ENCODE results near the gene KLK3. TPM values are rescaled to one million over a fixed set of nuclear protein-coding genes. Genes with fewer than 3 reads are reported as not detected.
A peak's percentile ranks its signal among the peaks of the same experiment; 100 is the strongest.

Gene KLK3
- polyA plus RNA-seq, 1 donor from 2014 or later, result not detected

GRCh38 chr19:50836543-50837195 is 18.0 kb upstream of the KLK3 start:
- peaks cover 5 to 14% (median 9%) of the 10 kb centered on the region in 3 donors for H3K4me1 Mint-ChIP-seq
- H3K36me3 Mint-ChIP-seq, result peaks cover 2% of the 10 kb centered on the region
- peaks cover 14% of the 10 kb centered on the region for H3K27me3 Mint-ChIP-seq
- H3K4me3 Mint-ChIP-seq, result peak overlapping the region; percentile 84 to 94 (median 87)
- H3K9me3 Mint-ChIP-seq, result peaks cover 0 to 6% (median 0%) of the 10 kb centered on the region in 3 donors
- H3K27ac Mint-ChIP-seq, result peak overlapping the region in 2 of 3 donors; percentile 28 to 87

GRCh38 chr19:50837300-50837699 is 17.4 kb upstream of the KLK3 start:
- Mint-ChIP-seq H3K9me3 (peaks cover 0 to 10% (median 2%) of the 10 kb centered on the region in 3 donors), H3K36me3 (peaks cover 2% of the 10 kb centered on the region), H3K27ac (peak overlapping the region in 1 of 3 donors; percentile 28), H3K4me3 (peak overlapping the region; percentile 68 to 89 (median 84)), H3K4me1 (peaks cover 5 to 14% (median 9%) of the 10 kb centered on the region in 3 donors), H3K27me3 (peaks cover 14% of the 10 kb centered on the region)

GRCh38 chr19:50838239-50838638 is 16.5 kb upstream of the KLK3 start:
- H3K36me3 Mint-ChIP-seq, result peaks cover 2% of the 10 kb centered on the region
- H3K27ac Mint-ChIP-seq, result no peak overlapping the region
- peaks cover 0 to 12% (median 9%) of the 10 kb centered on the region in 3 donors for H3K9me3 Mint-ChIP-seq
- H3K4me1 Mint-ChIP-seq, result peaks cover 5 to 14% (median 9%) of the 10 kb centered on the region in 3 donors
- H3K27me3 Mint-ChIP-seq, result peaks cover 14% of the 10 kb centered on the region
- H3K4me3 Mint-ChIP-seq, result peak overlapping the region in 2 of 4 donors; percentile 21 to 75

GRCh38 chr19:50839712-50840655 is 14.7 kb upstream of the KLK3 start:
- Mint-ChIP-seq H3K27me3 (peaks cover 15% of the 10 kb centered on the region), H3K9me3 (peaks cover 9 to 18% (median 15%) of the 10 kb centered on the region in 3 donors), H3K27ac (no peak overlapping the region), H3K4me1 (peaks cover 5 to 14% (median 9%) of the 10 kb centered on the region in 3 donors), H3K36me3 (peaks cover 2% of the 10 kb centered on the region), H3K4me3 (peak overlapping the region in 2 of 4 donors; percentile 28 to 50)

- Mint-ChIP-seq H3K27me3 (peaks cover 9% of the 10 kb centered on the region), H3K4me3 (no peak overlapping the region), H3K4me1 (peaks cover 0 to 4% (median 2%) of the 10 kb centered on the region in 3 donors), H3K9me3 (peaks cover 9 to 18% (median 15%) of the 10 kb centered on the region in 3 donors), H3K27ac (no peak overlapping the region), H3K36me3 (peaks cover 1% of the 10 kb centered on the region)
Observed at GRCh38 chr19:50842130-50842529, 12.6 kb upstream of the KLK3 start.

GRCh38 chr19:50843205-50843604 is 11.5 kb upstream of the KLK3 start:
- Mint-ChIP-seq H3K4me3 (no peak overlapping the region), H3K9me3 (peaks cover 9 to 18% (median 15%) of the 10 kb centered on the region in 3 donors), H3K27ac (no peak overlapping the region), H3K36me3 (no peaks in the 10 kb centered on the region), H3K4me1 (peaks cover 0 to under 1% (median under 1%) of the 10 kb centered on the region in 3 donors), H3K27me3 (peaks cover 7% of the 10 kb centered on the region)

GRCh38 chr19:50843701-50844221 is 11.0 kb upstream of the KLK3 start:
- H3K9me3 Mint-ChIP-seq, result peaks cover 9 to 18% (median 15%) of the 10 kb centered on the region in 3 donors
- no peaks in the 10 kb centered on the region for H3K36me3 Mint-ChIP-seq
- peaks cover 8% of the 10 kb centered on the region for H3K27me3 Mint-ChIP-seq
- peak overlapping the region in 1 of 4 donors; percentile 17 for H3K4me3 Mint-ChIP-seq
- H3K27ac Mint-ChIP-seq, result no peak overlapping the region
- H3K4me1 Mint-ChIP-seq, result no peaks in the 10 kb centered on the region

- H3K4me1 Mint-ChIP-seq, result no peaks in the 10 kb centered on the region
- no peak overlapping the region for H3K4me3 Mint-ChIP-seq
- H3K27me3 Mint-ChIP-seq, result peaks cover 11% of the 10 kb centered on the region
- no peaks in the 10 kb centered on the region for H3K36me3 Mint-ChIP-seq
- H3K27ac Mint-ChIP-seq, result no peak overlapping the region
- peaks cover 9 to 18% (median 15%) of the 10 kb centered on the region in 3 donors for H3K9me3 Mint-ChIP-seq
Observed at GRCh38 chr19:50844296-50844935, 10.3 kb upstream of the KLK3 start.

GRCh38 chr19:50850738-50851137 is 4.0 kb upstream of the KLK3 start:
- H3K9me3 Mint-ChIP-seq, result peaks cover 0 to 6% (median 0%) of the 10 kb centered on the region in 3 donors
- peaks cover 1% of the 10 kb centered on the region for H3K36me3 Mint-ChIP-seq
- peaks cover 0 to 5% (median 0%) of the 10 kb centered on the region in 3 donors for H3K4me1 Mint-ChIP-seq
- no peak overlapping the region for H3K27ac Mint-ChIP-seq
- H3K4me3 Mint-ChIP-seq, result no peak overlapping the region
- H3K27me3 Mint-ChIP-seq, result peaks cover 20% of the 10 kb centered on the region

GRCh38 chr19:50851620-50852019 is 3.1 kb upstream of the KLK3 start:
- Mint-ChIP-seq H3K27me3 (peaks cover 28% of the 10 kb centered on the region), H3K4me1 (peaks cover 0 to 5% (median 0%) of the 10 kb centered on the region in 3 donors), H3K9me3 (peaks cover 0 to 6% (median 0%) of the 10 kb centered on the region in 3 donors)

GRCh38 chr19:50857366-50857765 is 2.7 kb downstream of the KLK3 start:
- H3K36me3 Mint-ChIP-seq, result peaks cover 1% of the 10 kb centered on the region
- H3K27me3 Mint-ChIP-seq, result peaks cover 42% of the 10 kb centered on the region
- peak overlapping the region in 1 of 3 donors; percentile 11 for H3K27ac Mint-ChIP-seq
- H3K4me3 Mint-ChIP-seq, result no peak overlapping the region
- peaks cover 0 to 4% (median 0%) of the 10 kb centered on the region in 3 donors for H3K4me1 Mint-ChIP-seq
- peaks cover 2 to 18% (median 6%) of the 10 kb centered on the region in 3 donors for H3K9me3 Mint-ChIP-seq

More at GRCh38 chr19:50851620-50852019, 3.1 kb upstream of the KLK3 start:
- Mint-ChIP-seq H3K36me3 (peaks cover 1% of the 10 kb centered on the region), H3K27ac (no peak overlapping the region), H3K4me3 (no peak overlapping the region)

- H3K36me3 Mint-ChIP-seq, result peaks cover 1% of the 10 kb centered on the region
- H3K9me3 Mint-ChIP-seq, result peaks cover 2 to 14% (median 6%) of the 10 kb centered on the region in 3 donors
- no peak overlapping the region for H3K27ac Mint-ChIP-seq
- H3K4me1 Mint-ChIP-seq, result peaks cover 0 to 3% (median 0%) of the 10 kb centered on the region in 3 donors
- H3K27me3 Mint-ChIP-seq, result peaks cover 42% of the 10 kb centered on the region
- H3K4me3 Mint-ChIP-seq, result no peak overlapping the region
Observed at GRCh38 chr19:50858886-50859285, 4.2 kb downstream of the KLK3 start.

- peaks cover 0 to 3% (median 0%) of the 10 kb centered on the region in 3 donors for H3K4me1 Mint-ChIP-seq
- peaks cover 2 to 14% (median 6%) of the 10 kb centered on the region in 3 donors for H3K9me3 Mint-ChIP-seq
- no peak overlapping the region for H3K4me3 Mint-ChIP-seq
- H3K36me3 Mint-ChIP-seq, result no peaks in the 10 kb centered on the region
- no peak overlapping the region for H3K27ac Mint-ChIP-seq
- peaks cover 36% of the 10 kb centered on the region for H3K27me3 Mint-ChIP-seq
Observed at GRCh38 chr19:50859849-50860248, 5.1 kb downstream of the KLK3 start.

GRCh38 chr19:50861010-50861409 is 6.3 kb downstream of the KLK3 start:
- peaks cover 2 to 14% (median 6%) of the 10 kb centered on the region in 3 donors for H3K9me3 Mint-ChIP-seq
- H3K27ac Mint-ChIP-seq, result no peak overlapping the region
- peaks cover 29% of the 10 kb centered on the region for H3K27me3 Mint-ChIP-seq
- no peaks in the 10 kb centered on the region for H3K4me1 Mint-ChIP-seq
- no peak overlapping the region for H3K4me3 Mint-ChIP-seq
- H3K36me3 Mint-ChIP-seq, result no peaks in the 10 kb centered on the region
